Measurements from ENCODE around the gene TRIM60.
"Not testable (repeated sequence)": the region's sequence is repeated elsewhere in the genome, so short reads cannot be mapped to it uniquely, and the experiment has no call there.

Gene TRIM60

DNA sequence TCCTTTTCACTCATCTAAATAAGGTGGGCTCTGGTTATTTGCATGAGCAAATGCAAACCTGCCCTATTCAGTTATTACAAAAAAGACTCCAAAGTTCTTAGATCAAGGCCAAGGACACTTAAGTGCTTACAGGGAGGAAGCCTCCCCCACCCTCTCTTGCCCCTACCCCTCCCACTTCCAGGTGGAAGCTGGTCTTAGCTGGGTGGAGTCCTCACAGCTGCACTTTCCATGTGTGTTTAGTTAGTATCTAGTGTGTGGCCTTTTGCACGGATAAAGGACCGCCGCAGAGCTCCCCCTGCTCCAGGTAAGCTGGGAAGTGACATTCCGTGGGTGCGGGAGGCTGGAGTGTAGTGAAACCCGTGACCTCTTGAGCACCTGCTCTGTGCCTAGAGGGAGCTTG is 21.8 kb downstream of the TRIM60 start, which contains the start of gene TRIM75:
TRIM75 (plus strand) TSS at position 222 of the 400 bp plus-strand sequence. CDS start 5,282 bp downstream, outside the sequence.
- POLR2A ChIA-PET = no interaction called here
- DNase-seq (ENCODE audit: extremely low spot score) = no peak
- TF ChIP-seq, protein P1, sequence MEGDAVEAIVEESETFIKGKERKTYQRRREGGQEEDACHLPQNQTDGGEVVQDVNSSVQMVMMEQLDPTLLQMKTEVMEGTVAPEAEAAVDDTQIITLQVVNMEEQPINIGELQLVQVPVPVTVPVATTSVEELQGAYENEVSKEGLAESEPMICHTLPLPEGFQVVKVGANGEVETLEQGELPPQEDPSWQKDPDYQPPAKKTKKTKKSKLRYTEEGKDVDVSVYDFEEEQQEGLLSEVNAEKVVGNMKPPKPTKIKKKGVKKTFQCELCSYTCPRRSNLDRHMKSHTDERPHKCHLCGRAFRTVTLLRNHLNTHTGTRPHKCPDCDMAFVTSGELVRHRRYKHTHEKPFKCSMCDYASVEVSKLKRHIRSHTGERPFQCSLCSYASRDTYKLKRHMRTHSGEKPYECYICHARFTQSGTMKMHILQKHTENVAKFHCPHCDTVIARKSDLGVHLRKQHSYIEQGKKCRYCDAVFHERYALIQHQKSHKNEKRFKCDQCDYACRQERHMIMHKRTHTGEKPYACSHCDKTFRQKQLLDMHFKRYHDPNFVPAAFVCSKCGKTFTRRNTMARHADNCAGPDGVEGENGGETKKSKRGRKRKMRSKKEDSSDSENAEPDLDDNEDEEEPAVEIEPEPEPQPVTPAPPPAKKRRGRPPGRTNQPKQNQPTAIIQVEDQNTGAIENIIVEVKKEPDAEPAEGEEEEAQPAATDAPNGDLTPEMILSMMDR (IDR thresholded peaks at IDR 0.05; ENCODE audit: control extremely low read depth, extremely low read depth, low read depth, missing control alignments) = no peak
- CTCF ChIA-PET = no interaction called here

DNA sequence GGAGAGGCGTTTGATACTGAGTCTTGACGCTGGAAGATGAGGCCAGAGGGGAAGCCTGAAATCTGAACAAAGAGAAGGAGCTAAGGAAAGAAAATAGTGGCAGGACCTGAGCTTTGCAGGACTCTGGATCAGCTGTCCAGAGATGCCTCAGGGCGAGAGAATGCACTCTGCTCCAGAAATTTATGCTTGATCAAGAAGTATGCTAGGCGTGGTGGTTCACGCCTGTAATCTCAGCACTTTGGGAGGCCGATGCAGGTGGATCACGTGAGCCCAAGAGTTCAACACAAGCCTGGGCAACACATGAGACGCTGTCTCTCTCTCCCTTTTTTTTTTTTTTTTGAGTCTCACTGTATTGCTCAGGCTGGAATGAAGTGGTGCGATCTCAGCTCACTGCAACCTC is 23.8 kb downstream of the TRIM60 start:
- ChIA-PET CTCF (interaction anchor here (1.2 kb wide), 1 partner anchor 8 kb away, joined by 3 read pairs; no protein-coding TSS in a partner anchor), POLR2A (no interaction called here)
- no peak for DNase-seq (ENCODE audit: extremely low spot score)
- TF ChIP-seq, protein P1 (IDR thresholded peaks at IDR 0.05; ENCODE audit: control extremely low read depth, extremely low read depth, low read depth, missing control alignments) = no peak

DNA sequence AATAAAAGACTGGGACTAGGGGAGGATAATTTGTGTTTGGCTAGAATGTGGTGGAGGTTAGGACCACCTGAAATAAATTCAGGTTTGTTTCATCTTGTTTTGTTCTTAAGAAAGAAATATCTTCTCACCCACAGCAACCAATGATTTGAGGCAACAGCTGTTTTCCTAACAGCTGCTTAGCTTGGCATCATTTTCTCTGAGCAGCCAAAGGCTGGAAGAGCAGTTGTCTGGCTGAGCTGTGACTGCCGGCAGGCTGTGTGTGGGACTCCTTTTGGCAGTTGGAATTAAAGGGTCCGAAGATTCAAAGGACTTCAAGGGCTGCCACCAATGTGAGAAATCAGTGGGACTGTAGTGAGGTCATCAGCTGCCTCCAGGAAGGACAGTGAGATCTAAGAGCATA is 26.9 kb downstream of the TRIM60 start:
- TF ChIP-seq, protein P1 (IDR thresholded peaks at IDR 0.05; ENCODE audit: control extremely low read depth, extremely low read depth, low read depth, missing control alignments) = no peak
- POLR2A ChIA-PET = no interaction called here
- CTCF ChIA-PET = interaction anchor here (1.3 kb wide), 1 partner anchor 12 kb away, joined by 3 read pairs; no protein-coding TSS in a partner anchor
- DNase-seq (ENCODE audit: extremely low spot score) = no peak

DNA sequence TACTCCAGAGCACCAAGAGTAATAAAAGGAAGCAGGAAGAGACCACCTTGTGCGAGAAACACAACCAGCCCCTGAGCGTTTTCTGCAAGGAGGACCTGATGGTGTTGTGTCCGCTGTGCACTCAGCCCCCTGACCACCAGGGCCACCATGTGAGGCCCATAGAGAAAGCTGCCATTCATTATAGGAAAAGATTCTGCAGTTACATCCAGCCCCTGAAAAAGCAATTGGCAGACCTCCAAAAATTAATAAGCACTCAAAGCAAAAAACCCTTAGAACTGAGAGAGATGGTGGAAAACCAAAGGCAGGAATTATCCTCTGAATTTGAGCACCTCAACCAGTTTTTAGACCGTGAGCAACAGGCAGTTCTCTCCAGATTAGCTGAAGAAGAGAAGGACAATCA is 27.6 kb downstream of the TRIM60 start:
- TF ChIP-seq, protein P1 (IDR thresholded peaks at IDR 0.05; ENCODE audit: control extremely low read depth, extremely low read depth, low read depth, missing control alignments) = no peak
- DNase-seq (ENCODE audit: extremely low spot score) = no peak
- ChIA-PET POLR2A (no interaction called here), CTCF (interaction anchor here (1.3 kb wide), 1 partner anchor 11 kb away, joined by 3 read pairs; no protein-coding TSS in a partner anchor)

DNA sequence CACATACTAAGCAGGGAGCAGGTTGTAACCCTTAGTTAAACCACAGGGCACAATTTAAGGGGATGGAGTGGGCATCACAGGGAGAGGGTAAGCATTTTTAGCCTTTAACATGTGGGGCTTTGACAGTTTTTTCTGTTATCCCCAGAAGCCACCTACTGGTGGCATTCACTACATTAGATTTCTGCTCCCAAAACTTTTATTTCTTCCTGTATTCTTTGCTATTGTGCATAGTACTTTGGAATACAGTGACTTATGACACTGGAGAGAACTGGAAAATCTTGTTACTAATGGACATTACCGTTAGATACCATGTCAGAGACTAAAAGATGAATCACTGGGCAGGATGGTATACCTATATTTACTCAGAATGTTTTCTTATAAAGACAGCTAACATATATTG is 29.1 kb downstream of the TRIM60 start:
- ChIA-PET POLR2A (no interaction called here), CTCF (no interaction called here)
- no peak for DNase-seq (ENCODE audit: extremely low spot score)
- TF ChIP-seq, protein P1 (IDR thresholded peaks at IDR 0.05; ENCODE audit: control extremely low read depth, extremely low read depth, low read depth, missing control alignments) = no peak

DNA sequence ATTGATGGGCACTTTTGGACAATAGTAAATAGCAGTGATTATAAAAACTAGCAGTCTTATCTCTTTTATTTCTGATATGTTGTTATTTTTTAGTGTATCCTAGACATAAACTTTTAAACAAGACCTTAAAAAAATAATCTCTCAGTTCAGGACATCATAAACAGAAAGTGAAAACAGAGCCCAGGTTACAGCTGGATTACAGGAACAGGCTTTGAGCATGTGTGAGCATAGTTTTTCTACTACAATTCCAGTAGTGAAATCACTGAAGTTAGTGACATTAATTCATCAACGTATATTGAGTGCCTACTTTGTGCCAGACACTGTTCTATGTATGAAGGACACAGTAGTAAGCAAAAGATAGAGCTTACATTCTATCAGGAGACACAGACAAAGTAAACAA is 38.8 kb downstream of the TRIM60 start:
- TF ChIP-seq, protein P1 (IDR thresholded peaks at IDR 0.05; ENCODE audit: control extremely low read depth, extremely low read depth, low read depth, missing control alignments) = no peak
- CTCF ChIA-PET = interaction anchor here (0.6 to 1.0 kb wide), 2 partner anchors 12 to 43 kb away, joined by 3 read pairs; partner anchors contain the start of gene TMEM192
- POLR2A ChIA-PET = no interaction called here
- DNase-seq (ENCODE audit: extremely low spot score) = no peak

DNA sequence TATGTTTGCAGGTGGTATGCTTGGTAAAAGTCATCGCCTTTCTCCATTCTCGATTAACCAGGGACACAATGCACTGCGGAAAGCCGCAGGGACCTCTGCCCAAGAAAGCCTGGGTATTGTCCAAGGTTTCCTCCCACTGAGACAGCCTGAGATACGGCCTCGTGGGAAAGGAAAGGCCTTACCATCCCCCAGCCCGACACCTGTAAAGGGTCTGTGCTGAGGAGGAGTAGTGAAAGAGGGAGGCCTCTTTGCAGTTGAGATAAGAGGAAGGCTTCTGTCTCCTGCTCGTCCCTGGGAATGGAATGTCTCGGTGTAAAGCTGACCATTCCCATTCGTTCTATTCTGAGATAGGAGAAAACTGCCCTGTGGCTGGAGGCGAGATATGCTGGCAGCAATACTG is 41.5 kb downstream of the TRIM60 start:
- CTCF ChIA-PET = interaction anchor here (0.9 to 1.1 kb wide), 2 partner anchors 10 to 23 kb away, joined by 4 to 5 read pairs; no protein-coding TSS in a partner anchor
- DNase-seq (ENCODE audit: extremely low spot score); POLR2A ChIA-PET: not testable (repeated sequence)
